ENCODE measurements around the gene DGCR2. TPM values are rescaled to one million over a fixed set of nuclear protein-coding genes. Genes with fewer than 3 reads are reported as not detected.

The DGCR2 gene
- total RNA-seq, 1 donor from 2014 or later: 35.2 TPM

Other genes starting within 250 kb of the DGCR2 start
- gene DGCR6, start 216.1 kb downstream of the DGCR2 start, total RNA-seq: 7.6 TPM
- gene PRODH, start 186.1 kb downstream of the DGCR2 start, total RNA-seq: 3.0 TPM
- gene TSSK2, start 8.9 kb upstream of the DGCR2 start, total RNA-seq: not detected
- gene ESS2, start 22.2 kb upstream of the DGCR2 start, total RNA-seq: 11.0 TPM
- gene GSC2, start 27.9 kb upstream of the DGCR2 start, total RNA-seq: not detected
- 22.2 TPM for gene SLC25A1, start 56.3 kb upstream of the DGCR2 start, total RNA-seq
- gene CLTCL1, start 169.3 kb upstream of the DGCR2 start, total RNA-seq: 18.0 TPM